SH-SY5Y (cell line): ENCODE data around the gene UQCRHL.

Experiments used
- GATA2 ChIP-seq: IDR thresholded peaks from 2 replicates; pipeline ENCODE4 v1.6.1; 2011; ENCODE audit warnings: mild to moderate bottlenecking, low read depth, low read length
- GATA3 ChIP-seq: IDR thresholded peaks from 2 replicates; pipeline ENCODE4 v1.6.1; 2011; ENCODE audit warnings: low read depth, mild to moderate bottlenecking, low read length, moderate library complexity

DNA sequence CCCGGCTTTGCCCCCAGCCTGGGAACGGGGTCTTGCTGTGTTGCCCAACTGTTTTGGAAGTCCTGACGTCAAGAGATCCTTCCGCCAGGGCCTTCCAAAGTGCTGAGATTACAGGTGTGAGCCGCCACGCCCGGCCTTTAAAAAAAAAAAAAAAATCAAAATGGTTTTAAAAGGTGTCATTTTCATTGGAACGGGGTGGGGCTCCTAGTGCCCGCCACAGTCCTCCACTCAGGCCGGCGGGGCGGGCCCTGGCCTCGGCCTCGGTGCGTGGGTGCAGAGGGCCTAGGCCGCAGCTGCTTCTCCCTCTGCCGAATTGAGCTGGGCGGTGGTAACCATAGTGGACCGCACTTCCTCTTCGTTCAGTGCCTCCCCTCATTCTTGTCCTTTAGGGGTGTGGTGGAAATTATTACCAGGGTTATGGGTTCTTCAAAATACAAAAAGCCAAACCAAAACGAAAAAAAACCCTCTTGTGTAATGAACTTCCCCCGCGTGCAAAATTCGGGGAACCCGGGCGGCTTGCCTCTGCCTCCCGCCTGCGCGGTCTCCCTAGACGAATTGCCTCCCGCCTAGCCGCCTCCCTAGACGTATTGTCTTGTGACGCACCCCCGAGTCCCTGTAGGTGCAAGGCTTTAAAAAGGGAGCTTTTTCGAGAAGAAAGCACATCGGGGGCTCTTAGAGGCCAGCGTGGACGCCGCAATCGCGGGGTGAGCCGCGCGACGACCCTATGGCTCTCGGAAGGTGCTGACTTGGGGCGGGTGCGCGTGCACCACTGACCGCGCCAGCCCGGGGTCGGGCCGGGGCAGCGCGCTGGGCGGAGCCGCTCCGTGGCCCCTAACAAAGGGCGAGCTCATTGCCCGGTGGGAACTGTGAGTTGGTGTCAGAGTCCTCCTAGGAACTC lies 29.6 kb upstream of the UQCRHL start:
- TF ChIP-seq GATA2 (no peak), GATA3 (no peak)
